ENCODE data around the gene IFITM5. TPM values are rescaled to one million over a fixed set of nuclear protein-coding genes. Genes with fewer than 3 reads are reported as not detected.

IFITM5 gene
- total and polyA plus RNA-seq, 9 of the 15 experiments (the other 6 are each of a cell fraction or from before 2014, with no cell fraction given): 0.19 TPM; not detected in 8

- TF ChIP-seq, protein P1, sequence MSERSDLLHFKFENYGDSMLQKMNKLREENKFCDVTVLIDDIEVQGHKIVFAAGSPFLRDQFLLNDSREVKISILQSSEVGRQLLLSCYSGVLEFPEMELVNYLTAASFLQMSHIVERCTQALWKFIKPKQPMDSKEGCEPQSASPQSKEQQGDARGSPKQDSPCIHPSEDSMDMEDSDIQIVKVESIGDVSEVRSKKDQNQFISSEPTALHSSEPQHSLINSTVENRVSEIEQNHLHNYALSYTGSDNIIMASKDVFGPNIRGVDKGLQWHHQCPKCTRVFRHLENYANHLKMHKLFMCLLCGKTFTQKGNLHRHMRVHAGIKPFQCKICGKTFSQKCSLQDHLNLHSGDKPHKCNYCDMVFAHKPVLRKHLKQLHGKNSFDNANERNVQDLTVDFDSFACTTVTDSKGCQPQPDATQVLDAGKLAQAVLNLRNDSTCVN (CRISPR knock-in tag; IDR thresholded peaks at IDR 0.05): peak; percentile 82; the same call in 1 of the 2 replicates
- TF ChIP-seq, protein P2, sequence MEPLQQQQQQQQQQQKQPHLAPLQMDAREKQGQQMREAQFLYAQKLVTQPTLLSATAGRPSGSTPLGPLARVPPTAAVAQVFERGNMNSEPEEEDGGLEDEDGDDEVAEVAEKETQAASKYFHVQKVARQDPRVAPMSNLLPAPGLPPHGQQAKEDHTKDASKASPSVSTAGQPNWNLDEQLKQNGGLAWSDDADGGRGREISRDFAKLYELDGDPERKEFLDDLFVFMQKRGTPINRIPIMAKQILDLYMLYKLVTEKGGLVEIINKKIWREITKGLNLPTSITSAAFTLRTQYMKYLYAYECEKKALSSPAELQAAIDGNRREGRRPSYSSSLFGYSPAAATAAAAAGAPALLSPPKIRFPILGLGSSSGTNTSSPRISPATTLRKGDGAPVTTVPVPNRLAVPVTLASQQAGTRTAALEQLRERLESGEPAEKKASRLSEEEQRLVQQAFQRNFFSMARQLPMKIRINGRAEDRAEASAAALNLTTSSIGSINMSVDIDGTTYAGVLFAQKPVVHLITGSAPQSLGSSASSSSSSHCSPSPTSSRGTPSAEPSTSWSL (CRISPR knock-in tag; IDR thresholded peaks at IDR 0.05; ENCODE audit: borderline replicate concordance): no peak
- TF ChIP-seq GABPB2 (CRISPR knock-in tag; conservative IDR thresholded peaks at IDR 0.05) (no peak), ZNF408 (CRISPR knock-in tag; IDR thresholded peaks at IDR 0.05; ENCODE audit: low read depth) (no peak), ERF (CRISPR knock-in tag; IDR thresholded peaks at IDR 0.05) (no peak), WHSC1 (IDR thresholded peaks at IDR 0.05; ENCODE audit: low read length) (no peak), ARHGAP35 (IDR thresholded peaks at IDR 0.05; ENCODE audit: partially characterized antibody) (peak; percentile 67), CHD7 (IDR thresholded peaks at IDR 0.05; ENCODE audit: low read depth, low read length) (no peak), ZNF3 (CRISPR knock-in tag; IDR thresholded peaks at IDR 0.05) (no peak), TBP (optimal IDR thresholded peaks at IDR 0.05; ENCODE audit: low read depth, low read length) (no peak), KLF6 (CRISPR knock-in tag; IDR thresholded peaks at IDR 0.05; ENCODE audit: borderline replicate concordance) (no peak)
- TF ChIP-seq, protein P3, sequence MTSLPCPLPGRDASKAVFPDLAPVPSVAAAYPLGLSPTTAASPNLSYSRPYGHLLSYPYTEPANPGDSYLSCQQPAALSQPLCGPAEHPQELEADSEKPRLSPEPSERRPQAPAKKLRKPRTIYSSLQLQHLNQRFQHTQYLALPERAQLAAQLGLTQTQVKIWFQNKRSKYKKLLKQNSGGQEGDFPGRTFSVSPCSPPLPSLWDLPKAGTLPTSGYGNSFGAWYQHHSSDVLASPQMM (CRISPR knock-in tag; IDR thresholded peaks at IDR 0.05): no peak
These were observed 41.5 kb upstream of the IFITM5 start (continued) for GRCh38 chr11:340539-341512.

Measured in K562 (cell line).